SIG-M5 (cell line): ENCODE measurements around the gene DOCK1.

Source experiments
- DNase-seq: peaks from one replicate; lab custom pipeline; 2025; lab: John Stamatoyannopoulos, UW

Gene DOCK1

DNA sequence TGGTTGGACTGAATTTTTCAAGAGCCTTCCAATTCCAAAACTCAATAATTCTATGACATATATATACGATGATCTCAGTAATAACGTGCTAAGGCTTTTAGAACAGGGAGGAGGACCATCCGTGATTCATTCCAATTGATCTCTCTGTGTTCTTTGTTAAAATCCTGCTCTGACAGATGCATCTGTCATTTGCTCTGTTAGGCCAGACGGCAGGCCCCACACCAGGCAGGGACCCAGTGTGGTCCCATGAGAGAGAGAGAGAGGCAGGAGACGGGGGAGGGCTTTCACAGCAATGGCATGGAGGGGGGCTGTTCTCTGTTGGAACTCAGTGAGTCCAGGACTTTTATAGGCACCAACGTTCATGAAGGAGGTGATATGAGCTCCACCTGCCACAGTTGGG, 451.1 kb downstream of the DOCK1 start:
- DNase-seq = no peak

- no peak for DNase-seq
Observed at GRCh38 chr10:127357265-127357664, 452.0 kb downstream of the DOCK1 start.

- no peak for DNase-seq
Observed at GRCh38 chr10:127358337-127358736, 453.1 kb downstream of the DOCK1 start.

DNA sequence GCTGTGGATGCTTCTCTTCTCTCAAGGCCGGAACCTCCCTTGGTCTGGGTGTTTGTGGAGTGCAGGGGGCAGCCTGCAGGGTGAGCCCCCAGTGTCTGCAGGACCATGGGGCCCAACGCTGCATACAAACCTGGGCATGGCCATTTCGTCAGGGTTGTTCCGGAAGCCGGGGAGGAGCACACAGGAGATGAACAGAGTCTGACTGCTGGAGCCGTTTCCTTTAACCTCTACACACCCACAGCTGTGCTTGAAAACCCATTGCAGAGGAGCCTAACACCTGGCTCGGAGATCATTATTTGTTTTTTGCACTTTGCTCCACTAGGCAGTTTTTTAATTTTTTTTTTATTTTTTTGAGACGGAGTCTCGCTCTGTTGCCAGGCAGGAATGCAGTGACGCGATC, 458.8 kb downstream of the DOCK1 start:
- no peak for DNase-seq

DNA sequence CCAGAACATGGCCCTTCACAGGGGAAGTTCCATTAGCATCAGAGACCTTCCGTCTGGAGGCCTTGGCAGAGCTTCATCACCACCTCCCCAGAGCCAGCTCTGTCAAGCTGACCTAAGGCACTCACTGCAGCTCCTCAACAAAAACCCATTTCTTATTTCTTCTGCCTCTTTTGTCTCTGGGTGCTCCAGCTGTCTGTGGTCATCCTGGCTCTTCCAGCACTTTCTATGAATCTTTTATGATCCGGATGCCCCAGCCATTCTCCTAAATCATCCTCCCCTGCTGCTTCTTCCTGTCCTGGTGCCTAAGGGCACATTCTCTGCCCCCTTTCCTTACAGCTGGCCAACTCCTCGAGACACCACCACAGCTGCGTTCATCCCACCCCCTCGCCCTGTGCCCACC, 462.9 kb downstream of the DOCK1 start:
- DNase-seq = no peak

GRCh38 chr10:127368929-127369328, 463.7 kb downstream of the DOCK1 start:
- DNase-seq = no peak

GRCh38 chr10:127370601-127371000, 465.4 kb downstream of the DOCK1 start:
- DNase-seq = no peak

- no peak for DNase-seq
Observed at GRCh38 chr10:127372361-127372760, 467.1 kb downstream of the DOCK1 start.

GRCh38 chr10:127374074-127374680, 468.9 kb downstream of the DOCK1 start:
- DNase-seq = no peak

GRCh38 chr10:127374901-127375300, 469.7 kb downstream of the DOCK1 start:
- no peak for DNase-seq

DNA sequence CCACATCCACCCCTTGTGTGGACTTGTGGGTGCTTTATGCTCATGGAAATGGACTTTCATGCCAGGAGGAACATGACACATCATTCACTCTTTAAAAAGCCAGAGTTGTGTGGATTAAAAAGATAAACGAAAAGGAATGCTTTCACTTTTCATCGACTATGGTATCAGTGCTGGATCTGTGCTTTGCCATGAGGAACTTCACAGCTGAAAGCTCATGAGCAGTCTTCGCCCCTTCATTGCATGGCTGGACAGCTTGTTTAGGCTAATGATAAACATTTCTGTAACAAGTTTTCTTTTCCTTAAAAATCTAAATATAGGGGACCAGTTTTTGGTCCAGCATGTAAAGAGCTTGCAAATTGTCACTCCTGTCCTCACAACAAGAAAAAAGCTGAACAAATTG, 470.2 kb downstream of the DOCK1 start:
- DNase-seq = no peak

- DNase-seq = no peak
Observed at GRCh38 chr10:127376071-127376470, 470.8 kb downstream of the DOCK1 start.

DNA sequence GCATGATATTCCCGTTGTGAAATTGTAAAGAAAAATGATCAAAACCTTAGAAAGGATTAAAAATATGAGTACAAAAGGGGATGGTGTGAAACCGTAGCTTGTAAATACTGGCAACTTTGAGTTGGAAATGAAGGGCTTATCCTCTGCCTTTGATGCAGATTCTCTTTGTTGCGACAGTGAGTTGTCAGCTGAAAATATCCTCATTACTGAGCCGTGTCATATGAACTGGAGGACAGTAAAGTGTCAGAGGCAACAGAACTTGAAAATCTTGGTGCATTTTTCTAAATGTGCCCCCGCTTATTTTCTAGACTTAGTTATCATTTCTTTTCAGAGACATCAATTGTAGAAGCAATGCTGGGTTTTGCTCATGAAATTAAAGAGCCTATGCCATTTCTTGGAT, 473.4 kb downstream of the DOCK1 start:
- no peak for DNase-seq

DNA sequence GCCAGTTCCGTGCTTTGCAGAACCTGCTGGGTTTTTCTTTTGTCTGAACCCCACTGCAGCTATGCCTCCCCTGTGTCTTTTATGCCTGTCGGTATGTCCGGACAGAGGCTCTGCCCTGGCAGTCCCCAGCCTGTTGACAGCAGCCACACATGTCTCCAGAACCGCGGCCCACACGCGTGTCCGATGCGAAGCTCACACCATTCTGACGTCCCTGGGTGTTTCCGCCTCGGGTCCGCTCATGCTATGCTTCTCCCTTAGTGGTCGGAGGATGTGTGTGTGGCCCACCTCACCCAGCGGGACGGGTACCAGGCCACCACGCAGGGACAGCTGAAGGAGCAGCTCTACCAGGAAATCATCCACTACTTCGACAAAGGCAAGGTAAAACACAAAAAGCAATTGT, 479.3 kb downstream of the DOCK1 start:
- DNase-seq = no peak

DNA sequence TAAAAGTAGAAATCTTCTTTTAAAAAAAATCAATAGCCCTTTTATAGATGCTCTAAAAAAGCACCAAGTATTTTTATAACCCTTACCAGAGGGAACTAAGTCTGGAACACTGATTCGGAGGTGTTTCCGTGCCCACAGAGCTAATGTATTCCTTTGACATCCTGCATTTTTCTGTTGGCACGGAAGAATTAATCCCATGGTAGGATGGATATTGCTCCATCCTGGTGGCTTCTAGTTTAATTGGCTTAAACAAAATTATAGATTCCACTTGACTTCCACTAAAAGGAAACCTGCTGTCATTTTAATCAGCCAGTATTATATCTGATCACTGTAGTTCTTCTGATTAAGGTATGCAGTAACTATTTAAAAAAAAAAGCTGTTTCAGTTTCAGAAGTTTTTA, 479.8 kb downstream of the DOCK1 start:
- no peak for DNase-seq

- DNase-seq = no peak
Observed at GRCh38 chr10:127386606-127387327, 481.5 kb downstream of the DOCK1 start.

- no peak for DNase-seq
Observed at GRCh38 chr10:127391875-127392274, 486.6 kb downstream of the DOCK1 start.

DNA sequence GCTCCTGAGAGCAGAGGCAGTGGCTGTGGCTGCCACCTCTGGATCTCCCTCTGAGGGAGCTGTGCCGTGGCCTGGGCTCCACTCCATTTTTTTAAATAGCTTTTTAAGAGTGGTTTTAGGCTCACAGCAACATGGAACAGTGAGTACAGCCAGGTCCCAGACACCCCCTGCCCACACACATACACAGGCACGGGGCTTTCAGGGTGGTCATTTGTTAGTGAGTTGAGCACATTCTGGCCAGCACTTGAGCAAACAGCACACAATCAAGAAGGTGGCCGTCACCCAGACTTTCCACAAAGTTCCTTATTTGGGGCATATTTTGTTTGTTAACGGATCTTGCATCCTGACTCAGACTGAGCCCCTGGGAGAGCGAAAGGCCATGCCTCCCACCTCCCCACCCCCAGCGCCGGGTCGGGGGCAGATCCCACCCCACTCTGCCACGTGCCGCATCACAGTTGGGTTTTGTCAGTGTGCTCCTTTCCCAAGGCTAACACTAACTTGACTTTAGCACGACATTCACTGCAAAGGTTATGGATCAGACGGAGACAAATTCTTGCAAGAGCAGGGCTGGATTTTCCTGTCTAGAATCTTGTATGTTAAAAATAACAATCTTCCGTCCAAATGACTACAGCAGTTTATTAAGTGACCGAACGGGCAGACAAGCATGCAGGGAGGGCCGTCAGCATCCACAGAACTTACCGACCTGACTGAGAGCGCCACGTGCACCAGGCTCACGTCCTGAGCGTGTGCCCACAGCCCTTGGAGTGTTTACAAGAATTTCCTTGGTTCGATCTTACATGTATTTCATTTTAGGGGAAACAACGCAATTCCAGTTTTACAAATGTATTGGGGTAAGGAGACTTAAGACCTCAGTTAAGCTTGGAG, 487.4 kb downstream of the DOCK1 start:
- DNase-seq = no peak

GRCh38 chr10:127398140-127398970, 493.1 kb downstream of the DOCK1 start:
- DNase-seq = no peak

GRCh38 chr10:127398971-127399365, 493.7 kb downstream of the DOCK1 start:
- no peak for DNase-seq

GRCh38 chr10:127399668-127400067, 494.4 kb downstream of the DOCK1 start:
- no peak for DNase-seq

DNA sequence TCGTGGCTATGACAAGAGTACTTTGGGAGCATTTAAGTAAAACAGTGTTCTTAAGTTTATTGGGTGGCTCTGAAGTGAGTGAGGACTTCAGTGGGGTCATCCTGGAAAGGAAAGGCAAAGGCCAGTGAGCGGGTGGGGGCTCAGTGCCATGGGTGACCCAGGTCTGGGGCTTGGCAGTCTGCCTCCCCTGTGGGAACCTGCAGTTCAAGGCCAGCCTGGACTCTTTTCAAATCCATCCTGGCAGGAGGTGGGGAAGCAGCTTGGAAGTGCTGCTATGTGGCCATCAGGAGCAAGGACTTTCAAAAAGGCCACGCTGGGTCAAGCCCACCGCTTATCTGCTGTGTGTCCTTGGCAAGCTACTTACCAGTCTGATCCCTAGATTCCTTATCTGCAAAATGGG, 495.0 kb downstream of the DOCK1 start:
- no peak for DNase-seq
